M059J (cell line): Measurements from ENCODE around the gene FAR2. TPM values are rescaled to one million over a fixed set of nuclear protein-coding genes. Genes with fewer than 3 reads are reported as not detected.

ENCODE experiments used
- DNase-seq: peaks from one replicate; pipeline ENCODE4 v3.0.0-alpha.2; 2012; ENCODE audit warnings: low read depth
- total RNA-seq: library from RNA; depleted of rRNA; stranded (reverse); fragments of >200 nt; shearing (Covaris generic); gene quantifications from 2 replicates; pipeline ENCODE4 v1.2.3, GENCODE V29; 2014

The FAR2 gene
- total RNA-seq, 1 experiment from 2014 or later = 10.0 TPM

DNA sequence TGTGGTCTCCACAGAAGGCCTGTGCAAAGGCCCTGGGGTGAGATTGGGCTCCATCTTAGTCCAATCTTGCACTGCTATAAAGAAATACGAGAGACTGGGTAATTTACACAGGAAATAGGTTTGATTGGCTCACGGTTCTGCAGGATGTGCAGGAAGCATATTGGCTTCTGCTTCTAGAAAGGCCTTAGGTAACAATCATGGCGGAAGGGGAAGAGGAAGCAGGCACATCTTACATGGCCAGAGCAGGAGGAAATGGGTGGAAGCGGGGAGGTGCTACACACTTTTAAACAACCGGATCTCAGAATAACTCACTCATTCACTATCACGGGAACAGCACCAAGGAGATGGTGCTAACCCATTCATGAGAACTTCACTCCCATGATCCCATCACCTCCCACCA, 55.4 kb downstream of the FAR2 start:
- no peak for DNase-seq

DNA sequence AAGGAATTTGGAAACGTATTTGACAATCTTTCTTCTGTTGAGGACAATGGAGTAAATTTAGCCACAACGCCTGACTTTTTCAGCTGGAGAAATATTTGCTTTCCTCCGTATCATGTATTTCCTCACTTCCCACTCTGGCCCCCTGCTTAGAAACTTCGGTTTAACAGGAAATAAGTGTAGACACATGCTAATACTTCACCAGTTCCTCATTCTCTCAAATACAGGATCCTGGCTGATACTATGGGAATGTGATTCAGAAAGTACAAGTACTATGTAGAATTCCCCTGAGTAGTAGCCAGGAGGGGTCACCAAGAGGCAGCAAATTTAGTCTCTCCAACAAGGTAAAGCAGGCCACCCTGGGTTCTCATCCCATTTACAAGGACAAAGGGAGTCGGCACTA, 58.0 kb downstream of the FAR2 start:
- no peak for DNase-seq

DNA sequence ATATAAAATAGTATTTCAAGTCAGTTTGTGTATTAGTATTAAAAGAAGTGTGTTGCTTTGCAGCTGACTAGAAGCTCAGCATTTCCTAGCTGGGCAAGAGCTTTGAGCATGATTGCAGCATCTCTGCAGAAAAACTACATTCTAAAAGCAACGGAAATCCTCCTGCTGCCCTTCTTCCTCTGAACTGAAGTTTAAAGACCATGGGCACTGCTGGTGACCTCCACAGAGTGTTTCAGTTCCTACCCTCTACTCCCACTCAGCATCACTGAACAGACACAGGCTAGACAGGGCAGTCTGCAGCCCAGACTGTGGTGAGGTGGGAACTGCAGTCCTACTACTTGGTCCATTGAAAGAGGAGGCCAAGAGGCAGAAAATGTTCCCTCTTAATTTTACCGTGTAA, 59.0 kb downstream of the FAR2 start:
- DNase-seq = no peak

DNA sequence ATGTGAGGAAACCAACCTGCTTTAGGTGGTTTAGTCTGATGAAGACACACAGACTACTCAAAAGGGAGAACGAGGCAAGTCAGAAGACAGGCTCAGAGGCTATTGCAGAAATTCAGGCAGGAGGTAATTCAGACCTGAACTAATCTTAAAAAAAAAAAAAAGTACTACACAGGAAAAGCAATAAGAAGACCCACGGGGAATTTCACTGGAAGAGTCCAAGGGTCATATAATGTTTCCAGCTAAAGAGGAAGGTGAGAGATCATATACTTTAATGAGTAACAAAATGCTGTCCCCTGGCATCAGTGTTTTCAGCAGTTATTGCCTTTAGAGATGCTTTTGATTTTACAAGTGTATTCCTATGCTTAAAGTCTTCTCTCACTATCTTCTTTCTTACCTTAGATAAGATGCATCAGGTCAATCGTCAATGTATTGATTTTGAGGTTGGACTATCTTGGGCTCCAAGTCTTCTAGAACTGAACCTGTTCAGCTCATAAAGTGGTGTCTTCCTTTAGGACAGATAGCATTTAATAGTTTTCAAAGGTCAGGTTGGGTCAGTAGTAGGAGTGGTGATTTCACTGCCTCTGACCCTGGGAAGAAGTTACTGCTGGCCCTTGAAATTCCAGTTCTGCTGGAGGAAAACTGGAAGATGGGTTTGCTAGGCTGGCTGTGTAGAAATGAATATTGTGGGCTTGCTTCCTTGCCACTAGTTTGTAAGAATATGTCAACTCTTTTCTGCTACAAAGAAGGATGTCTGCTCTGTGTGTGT, 60.0 kb downstream of the FAR2 start:
- no peak for DNase-seq

DNA sequence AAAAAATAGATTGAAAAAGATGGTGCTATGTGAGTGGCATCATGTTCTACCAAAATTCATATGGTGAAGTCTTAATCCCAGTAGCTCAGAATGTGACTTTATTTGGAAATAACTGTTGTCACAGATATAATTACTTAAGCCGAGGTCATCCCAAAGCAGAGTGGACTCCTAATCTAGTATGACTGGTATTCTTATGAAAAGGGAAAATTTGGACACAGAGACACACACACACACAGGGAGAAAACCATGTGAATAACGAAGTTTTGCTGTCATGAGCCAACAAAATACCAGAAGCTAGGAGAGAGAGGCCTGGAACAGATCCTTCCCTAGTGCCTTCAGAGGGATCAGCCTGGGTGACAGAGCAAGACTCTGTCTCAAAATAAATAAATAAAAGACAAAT, 62.6 kb downstream of the FAR2 start:
- DNase-seq = no peak

DNA sequence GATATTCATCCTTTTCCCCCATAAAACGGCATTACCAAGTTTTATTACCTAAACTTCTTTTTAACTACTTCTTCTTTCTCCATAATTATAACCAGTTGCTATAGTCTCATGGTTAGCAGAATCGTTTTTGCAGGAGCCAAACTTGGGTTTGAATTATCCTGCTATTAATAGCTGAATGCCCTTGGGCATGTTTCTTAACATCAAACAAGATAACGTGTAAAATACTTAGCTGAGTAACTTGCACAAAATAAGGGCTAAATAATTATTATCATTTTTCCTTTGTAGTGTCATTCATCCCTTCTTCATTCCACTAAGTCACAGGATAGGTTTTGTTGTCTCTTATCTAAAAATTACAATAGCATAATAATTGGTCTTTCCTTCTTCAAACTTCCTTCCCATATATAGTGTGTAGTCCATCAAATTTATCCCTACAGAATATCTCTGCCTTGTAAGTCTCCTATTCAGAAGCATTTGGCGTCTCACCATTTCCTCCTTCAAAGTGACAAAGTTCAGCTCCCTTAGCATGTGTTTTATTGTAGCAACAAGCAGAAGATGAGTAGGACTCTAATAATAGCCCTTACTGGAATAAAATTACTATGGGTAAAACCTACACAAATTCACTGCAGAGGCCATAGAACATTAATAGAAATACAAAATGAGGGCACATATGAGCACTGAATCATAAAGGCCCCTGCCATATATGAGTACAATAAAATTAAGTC, 63.8 kb downstream of the FAR2 start:
- peak; percentile 25 for DNase-seq

DNA sequence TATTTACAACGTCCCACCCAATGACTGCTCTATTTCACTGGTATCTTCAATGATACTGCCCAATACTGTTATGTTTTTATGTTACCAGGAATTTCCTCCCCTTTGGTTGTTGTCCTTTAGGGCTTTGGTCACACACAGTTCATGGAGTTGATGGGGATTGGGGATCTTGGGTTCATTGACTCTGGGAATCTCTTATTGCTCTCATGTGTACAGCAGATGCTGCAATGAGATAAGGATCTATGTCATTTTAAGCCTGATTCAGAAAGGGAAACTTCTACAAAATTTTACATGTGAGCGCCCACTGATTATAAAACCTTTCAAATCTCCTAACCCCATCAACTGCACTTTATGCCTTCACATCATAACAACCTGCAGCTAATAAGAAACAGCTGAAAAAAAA, 67.2 kb downstream of the FAR2 start:
- DNase-seq = no peak

DNA sequence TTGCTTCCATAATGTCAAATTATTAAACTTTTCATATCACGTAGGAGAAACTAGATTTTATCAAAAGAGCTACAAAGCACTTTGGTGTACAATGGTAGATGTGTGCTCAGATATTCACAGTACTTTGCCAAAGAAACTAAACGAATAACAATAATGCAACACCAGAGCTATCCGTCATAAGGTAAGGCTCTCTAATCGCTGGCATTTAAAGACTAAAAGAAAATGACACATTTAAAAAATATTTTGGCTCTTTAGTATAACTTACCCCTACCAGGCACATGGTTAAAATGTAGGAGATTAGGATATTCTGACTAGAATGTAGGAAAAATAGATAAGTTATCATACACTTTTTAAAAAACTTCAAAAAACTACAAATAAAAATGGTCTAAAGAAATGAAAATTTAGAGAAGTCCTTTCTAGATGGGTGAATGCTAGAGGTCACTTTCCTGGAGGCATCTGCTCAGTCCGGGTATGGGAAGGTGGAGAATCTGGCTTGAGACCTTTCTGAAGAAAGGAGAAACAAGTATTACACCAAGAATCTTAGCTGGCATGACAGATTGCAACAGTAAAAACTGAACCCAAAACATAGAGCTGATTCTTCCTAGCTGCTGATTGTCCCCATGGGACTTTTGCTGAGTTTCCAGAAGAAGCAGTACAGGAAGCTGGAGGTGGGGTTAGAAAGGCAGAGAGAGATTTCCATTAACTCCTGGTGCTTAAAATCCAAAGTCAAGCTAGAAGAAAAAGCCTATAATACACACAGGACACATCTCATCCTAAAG, 67.9 kb downstream of the FAR2 start:
- DNase-seq = no peak

DNA sequence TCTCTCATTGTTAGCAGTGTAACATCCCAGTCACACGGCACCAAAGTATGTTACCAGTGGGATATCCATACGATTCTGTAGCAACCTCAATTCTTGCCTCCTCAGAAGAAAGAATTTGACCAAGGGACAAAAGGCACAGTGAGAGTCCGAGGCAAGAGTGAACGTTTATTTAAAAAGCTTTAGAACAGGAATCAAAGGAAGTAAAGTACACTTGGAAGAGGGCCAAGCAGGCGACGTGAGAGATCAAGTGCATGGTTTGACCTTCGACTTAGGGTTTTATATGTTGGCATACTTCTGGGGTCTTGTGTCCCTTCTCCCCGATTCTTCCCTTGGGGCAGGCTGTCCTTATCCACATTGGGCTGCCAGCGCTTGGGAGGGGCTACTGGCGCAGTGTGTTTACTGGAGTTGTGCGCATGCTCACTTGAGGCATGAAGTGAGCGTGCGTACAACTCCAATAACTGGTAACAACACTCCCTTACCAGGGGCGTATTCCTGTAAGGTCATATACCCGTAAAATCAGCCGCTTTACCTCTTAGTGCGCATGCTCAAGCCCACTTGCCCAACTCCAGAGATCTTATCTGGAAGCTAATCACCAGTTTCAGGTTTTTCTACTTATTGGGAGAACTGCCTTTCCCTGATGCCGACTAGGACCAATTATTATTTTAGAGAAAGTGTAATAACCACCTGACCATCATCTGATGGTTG, 71.7 kb downstream of the FAR2 start:
- no peak for DNase-seq

DNA sequence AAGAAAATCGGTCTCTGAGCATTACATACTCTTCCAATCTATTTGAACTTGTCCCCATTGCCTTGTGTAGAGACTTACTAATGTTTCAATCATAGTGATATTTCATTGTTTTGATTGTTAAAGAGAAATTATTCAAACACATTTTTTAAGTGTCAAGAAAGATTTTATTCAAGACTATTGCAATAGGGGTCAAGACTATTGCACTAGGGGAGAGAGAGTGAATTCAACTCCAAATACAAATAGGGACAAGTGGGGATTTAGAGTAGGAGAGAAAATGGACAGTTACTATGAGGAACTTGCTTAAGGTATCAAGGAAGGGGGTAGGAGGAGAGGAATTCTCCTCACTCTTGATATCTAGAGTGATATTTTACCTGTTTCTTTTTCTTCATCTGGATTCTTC, 73.1 kb downstream of the FAR2 start:
- no peak for DNase-seq

DNA sequence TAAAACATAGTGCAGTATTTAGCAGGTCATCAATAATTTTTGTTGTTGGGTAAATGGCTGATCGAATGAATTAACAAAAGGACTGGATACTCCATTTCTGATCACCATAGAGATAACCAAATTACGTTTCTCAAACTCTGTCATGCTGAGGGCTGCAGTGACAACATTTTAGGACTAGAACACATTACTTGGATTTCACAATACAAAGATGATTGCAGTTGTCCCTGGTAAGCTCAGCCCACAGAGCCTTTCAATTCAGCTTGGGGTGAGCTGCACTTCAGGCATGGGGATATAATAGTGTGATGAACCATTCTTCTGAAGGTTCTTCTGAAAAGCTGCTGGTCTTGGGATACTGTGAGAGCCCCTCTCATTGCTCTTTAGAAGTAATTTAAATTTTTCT, 74.3 kb downstream of the FAR2 start:
- no peak for DNase-seq

DNA sequence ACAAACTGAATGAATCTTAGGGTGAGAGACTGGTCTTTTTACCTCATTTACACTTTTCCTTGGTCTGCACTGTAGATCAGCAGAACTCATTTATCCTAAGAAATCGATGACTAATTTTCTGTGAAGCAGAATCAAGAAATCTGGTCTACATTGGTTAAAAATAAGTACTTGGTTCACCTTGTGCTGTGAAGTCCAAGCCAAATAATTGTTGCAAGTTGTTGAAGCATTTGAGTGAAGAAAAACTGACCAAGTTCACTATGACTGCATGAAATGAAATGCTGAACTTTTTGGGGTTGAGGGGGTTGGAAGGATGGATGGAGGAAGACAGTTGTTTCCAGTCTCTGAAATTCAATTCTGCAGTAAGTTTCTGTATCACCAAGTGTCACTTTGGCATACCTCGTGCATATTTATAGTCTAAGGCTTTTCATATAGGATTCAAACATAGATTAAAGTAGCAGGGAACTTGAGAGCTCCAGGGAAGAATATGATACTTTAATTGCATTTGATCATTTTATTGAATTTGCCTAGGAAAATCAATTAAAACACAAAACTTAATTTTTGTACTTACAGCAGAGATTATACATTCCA, 75.0 kb downstream of the FAR2 start:
- DNase-seq = no peak

DNA sequence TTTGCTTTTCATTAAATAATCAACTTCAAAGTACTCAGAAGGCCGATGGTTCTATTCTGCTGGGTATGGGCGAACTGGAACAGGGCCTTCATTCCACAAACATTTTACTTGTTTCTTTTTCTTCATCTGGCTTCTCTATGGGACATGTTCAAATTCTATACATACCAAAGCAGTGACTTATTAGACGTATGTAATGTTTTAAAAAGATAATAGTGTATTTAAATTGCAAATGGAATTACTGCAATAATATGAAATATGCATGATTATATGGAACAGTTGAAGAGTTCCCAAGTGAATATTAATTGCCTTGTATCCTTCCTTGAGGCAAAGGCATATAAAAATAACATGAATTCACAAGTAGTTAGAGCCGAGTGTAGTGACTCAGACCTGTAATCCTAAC, 75.5 kb downstream of the FAR2 start:
- DNase-seq = no peak

DNA sequence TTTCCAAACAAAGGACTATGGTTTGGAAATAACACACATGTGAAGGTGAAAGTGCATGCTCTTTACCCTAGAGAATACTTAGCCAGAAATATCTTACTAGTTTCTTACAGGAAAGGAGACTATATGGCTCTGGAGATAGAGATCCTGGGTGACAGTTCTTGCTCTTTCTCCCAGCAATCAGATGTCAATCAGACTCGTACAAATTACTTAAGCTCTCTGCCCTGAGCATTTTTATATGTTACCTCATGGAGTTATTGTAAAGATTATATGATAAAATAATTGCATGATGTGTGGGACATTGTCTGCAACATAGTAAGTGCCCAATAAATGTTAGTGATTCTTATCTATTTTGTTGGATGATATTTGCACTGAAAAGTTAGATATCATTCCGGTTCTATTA, 76.8 kb downstream of the FAR2 start:
- no peak for DNase-seq

DNA sequence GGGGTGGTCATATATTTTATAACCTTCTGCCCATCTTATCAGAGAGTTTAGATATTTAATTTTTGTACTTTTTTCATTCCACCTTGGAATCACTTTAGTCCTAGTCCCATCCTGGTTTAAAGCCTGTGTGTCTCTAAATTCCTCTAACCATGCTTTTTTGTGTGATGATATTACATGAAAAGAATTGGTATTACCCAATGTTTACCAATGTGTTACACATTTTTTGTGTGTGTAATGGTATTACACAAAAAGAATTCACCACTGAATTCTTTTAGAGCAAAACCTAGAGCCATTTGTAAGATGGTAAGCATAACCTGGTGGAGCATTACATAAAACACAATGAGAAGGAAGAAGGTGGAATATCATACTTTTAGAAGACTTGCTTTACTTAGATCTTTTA, 77.5 kb downstream of the FAR2 start:
- DNase-seq = no peak

DNA sequence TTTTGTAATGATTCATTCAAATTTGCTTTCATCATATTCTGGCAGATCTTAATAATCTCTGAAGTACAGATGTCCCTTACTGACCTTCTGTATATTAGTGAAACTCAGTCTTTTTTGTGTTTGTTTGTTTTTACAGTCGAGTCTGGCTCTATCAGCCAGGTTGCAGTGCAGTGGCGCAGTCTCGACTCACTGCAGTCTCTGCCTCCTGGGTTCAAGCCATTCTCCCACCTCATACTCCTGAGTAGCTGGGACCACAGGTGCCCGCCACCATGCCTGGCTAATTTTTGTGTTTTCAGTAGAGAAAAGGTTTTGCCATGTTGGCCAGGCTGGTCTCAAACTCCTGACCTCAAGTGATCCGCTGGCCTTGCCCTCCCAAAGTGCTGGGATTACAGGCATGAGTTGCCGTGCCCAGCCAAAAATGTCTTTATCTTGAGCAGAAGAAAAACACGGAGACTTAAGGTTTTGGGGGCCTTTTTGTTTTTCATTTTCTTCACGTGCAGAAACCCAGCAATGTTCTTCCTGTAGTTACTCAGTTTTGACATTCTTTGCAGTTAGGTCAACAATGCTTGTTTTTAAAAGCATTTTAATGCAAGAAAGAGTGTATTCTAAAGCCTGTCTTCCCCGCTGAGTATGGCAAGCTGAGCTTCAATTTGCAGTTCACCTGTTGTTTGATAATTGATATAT, 79.5 kb downstream of the FAR2 start:
- DNase-seq = no peak

DNA sequence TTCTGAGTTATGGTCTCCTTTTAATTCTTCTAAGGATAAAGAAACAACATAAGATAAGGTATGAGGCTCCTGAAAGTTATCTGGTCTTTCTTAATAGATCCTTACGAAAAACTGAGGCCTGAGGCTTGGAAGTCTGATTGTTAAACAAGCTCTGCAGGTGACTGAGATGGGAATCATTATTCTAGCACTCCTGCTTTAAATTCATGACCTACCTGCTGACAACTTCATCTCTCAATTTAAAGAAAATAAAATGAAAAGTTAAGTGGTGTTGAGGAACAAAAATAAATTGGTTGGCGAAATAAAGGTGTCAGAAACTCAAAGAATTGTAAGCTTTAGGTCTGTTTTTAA, 80.1 kb downstream of the FAR2 start:
- no peak for DNase-seq

DNA sequence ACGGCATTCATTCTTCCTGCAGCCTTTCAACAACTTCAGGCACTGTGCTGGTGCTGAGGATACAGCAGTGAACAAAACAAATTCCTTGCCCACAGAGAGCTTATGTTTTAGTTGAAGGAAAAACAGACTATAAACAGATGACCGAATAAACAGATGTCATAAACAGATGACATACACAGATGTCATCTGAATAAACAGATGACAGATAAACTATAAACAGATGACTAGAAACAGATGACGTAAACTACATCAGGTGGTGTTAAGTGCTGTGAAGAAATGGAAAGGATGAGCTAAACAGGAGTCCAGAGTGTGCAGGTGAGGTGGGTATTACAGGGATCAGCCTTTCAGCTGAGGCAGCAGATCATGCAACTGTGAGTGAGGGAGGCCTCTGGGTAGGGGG, 80.9 kb downstream of the FAR2 start:
- DNase-seq = no peak

DNA sequence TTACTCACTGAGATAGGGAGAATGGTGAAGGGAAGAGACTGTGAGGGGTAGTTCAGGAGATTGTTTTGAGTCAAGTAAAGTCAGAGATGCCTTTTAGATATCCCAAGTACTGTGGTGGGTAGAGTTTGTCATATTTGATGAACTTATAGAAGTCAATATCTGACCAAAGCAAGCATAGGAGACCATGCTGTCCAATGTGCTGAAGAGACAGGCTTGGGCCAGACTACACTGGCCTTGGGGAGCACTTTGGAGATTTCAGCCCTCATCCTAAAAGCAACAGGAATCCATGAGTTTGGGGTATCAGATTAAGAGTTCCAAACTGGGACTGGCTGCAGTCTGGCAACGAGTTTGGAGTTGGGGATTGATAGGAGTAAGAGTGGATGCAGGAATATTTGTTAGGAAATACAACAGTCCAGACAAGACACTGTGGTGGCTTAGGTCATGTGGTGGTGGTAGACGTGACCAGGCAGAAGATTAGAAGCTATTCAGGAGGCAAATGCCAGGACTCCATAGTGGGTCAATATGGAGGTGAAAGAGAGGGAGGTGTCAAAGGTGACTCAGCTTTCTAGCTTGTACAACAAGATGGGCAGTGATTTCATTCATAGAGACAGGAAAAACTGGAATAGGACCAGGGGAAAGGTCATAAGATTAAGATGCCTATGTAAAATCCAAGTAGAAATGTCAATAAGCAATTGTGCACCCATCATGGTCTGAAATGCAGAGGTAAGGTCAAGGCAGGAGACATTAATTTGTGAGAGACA, 81.9 kb downstream of the FAR2 start:
- DNase-seq = no peak

DNA sequence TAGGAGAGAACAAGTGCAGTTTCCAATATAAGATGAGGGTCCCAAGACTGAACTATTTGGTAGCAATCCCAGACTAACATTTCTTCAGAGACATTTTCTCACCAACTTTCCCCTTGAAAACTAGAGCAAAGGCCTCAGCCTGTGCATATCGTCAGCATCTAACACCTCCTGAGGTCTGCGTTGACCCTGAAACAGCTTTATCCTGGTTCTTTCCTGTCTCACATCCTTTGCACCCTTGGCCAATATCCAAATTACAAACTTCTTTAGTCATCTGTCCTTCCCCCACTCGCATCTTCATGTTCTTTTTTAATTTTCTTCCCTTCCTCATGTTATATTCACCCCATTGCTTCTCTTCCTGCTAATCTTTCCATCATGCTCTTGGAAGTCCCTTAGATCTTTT, 83.0 kb downstream of the FAR2 start:
- DNase-seq = no peak

DNA sequence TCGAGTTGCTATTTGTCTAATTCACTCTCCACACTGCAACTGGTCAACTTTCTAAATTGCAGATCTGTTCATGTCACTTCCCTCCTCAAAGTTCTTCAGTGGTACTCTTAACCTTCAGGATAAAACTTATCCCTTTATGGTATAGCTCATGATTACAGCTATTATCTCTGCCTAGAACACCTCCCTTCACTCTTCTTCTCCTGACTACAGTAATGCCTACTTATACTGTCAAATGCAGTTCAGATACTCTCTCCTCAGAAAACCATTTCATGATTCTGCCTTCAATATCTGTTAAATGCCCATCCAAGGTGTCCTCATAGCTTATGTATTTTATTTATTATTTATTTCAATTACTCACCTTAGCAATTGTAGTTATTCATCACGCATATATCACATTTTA, 85.5 kb downstream of the FAR2 start:
- DNase-seq = no peak
